GM18505 (cell line): Measurements from ENCODE around the gene MC1R.

ENCODE experiments used
- ATAC-seq: cut with Tn5 transposase; IDR thresholded peaks from one replicate; pipeline ENCODE4 v1.9.1; 2021; ENCODE audit not compliant: unreplicated experiment
- POLR2A ChIP-seq: IDR thresholded peaks from 4 replicates; pipeline ENCODE4 v1.6.1; 2011; ENCODE audit warnings: borderline replicate concordance; ENCODE audit not compliant: insufficient read depth, insufficient read length; ENCODE audit errors: extremely low read depth

MC1R gene

DNA sequence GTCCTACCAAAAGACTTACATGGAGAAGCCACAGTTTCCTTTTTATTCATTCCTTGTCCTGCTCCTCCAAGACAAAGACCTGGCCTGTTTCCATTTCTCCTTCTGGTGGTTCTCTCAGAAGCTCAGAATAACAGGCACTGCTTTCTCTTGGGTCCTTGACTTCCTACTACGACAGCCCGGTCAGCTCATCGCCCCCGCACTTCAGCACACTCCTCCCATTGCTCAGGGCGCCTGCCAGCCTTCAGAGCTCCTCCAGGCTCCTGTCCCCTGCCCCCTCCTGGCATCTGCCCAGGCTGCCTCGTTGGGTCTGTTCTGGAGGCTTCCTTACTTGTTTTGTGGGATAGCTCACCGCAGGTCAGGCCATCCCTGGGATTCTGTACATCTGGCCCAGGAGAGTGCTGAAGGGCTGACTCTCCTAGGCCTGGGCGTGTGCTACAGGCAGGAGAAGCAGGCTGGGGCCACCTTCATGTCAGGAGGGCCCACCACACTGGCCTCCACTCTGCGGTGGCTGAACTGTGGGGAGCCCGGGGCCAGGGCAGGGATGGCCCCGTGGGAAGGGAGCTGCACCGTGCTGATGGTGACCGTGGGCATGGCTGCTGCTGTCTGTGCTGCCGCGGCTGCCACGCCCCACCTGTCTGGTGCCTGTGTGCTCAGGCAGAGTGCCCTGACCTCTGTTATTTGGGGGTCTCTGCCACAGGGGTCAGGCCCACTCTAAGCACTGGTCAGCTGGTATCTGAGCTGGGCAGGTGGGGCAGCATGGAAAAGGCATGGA, 27.6 kb upstream of the MC1R start:
- TF ChIP-seq POLR2A = no peak
- no peak for ATAC-seq

GRCh38 chr16:89892055-89892630, 26.5 kb upstream of the MC1R start:
- ATAC-seq = no peak
- no peak for TF ChIP-seq POLR2A

- no peak for ATAC-seq
- TF ChIP-seq POLR2A = no peak
These were observed 26.0 kb upstream of the MC1R start for GRCh38 chr16:89892635-89893034.

DNA sequence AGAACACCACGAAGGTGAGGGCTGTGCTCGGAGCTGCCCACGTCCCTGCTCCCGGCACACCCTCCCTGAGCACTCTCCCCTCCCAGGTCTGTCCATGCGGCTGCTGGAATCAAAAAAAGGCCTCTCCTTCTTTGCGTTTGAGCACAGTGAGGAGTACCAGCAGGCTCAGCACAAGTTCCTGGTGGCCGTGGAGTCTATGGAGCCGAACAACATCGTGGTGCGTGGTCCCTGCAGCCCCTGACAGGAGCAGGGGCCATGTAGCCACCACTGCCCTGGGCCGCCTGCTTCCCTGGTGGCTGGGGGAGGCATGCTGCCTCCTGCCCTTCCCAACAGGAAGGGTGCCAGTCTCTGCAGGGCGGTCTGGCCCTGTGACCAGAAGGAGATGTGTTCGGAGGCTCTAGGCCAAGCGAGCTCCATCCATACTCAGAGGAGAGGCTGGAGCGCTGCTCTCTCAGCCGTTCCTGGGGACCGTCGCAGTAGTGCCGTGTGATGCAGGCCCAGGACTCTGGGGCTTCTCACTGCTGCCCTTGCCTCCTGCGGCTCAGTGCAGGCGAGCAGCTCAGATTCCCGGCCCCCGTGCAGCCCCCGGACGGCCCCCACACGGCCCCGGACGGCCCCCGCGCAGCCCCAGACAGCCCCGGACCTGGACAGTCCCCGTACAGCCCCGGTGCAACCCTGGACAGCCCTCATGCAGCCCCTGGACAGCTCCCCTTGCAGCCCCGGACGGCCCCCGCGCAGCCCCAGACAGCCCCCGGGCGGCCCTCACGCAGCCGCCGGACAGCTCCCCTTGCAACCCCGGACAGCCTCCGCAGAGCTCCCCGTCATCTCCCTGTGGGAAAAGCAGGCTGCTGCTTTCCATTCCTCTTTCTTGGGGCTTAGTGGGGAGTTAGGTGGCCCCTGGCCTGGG, 24.8 kb upstream of the MC1R start:
- TF ChIP-seq POLR2A = no peak
- ATAC-seq = no peak

- no peak for ATAC-seq
- TF ChIP-seq POLR2A = no peak
These were observed 23.0 kb upstream of the MC1R start for GRCh38 chr16:89895482-89896250.

DNA sequence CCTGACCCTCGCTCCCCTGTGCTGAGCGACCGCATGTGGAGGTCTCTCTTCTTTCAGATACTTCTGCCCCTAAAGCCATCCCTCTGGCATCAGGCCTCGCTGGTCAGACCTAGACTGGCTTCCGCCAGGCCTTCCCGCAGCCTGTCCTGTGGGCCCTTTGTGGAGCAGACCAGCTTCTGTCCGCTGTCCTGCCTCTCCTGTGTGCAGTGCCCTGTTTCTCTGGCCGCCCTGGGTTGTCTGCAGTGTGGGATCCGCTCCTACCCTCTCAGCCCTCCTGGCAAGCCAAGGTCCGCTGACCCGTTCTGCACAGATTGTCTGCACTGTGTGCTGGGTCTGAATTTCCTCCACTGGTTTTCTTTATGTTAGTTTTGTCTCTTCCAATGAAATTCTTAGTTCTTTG, 21.5 kb upstream of the MC1R start:
- TF ChIP-seq POLR2A = no peak
- no peak for ATAC-seq

DNA sequence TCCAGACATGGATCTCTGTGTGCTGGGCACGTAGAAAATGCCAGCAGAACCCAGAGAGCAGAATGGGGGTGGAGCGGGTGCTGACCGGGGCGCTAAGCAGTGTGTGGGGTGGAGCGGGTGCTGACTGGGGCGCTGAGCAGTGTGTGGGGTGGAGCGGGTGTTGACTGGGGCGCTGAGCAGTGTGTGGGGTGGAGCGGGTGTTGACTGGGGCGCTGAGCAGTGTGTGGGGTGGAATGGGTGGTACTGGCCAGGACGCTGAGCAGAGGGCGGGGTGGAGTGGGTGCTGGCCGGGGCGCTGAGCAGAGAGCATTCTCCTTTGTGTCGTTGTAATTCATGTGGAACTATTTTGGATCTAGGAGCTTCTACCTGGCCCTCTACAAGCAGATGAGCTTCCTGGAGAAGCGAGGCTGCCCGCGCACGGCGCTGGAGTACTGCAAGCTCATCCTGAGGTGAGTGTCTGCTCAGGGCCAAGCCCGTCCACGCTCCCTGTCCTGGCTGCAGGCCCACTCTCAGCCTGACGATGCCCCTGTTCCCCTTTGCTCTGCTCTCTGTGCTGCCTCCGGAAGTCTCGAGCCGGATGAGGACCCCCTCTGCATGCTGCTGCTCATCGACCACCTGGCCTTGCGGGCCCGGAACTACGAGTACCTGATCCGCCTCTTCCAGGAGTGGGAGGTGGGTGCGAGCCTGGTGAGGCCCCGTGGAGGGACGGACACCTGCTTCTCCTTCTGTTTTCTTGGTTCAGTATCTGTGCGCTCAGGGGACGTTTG, 20.3 kb upstream of the MC1R start:
- TF ChIP-seq POLR2A = no peak
- no peak for ATAC-seq

GRCh38 chr16:89899879-89900481, 18.7 kb upstream of the MC1R start:
- no peak for TF ChIP-seq POLR2A
- ATAC-seq = no peak

DNA sequence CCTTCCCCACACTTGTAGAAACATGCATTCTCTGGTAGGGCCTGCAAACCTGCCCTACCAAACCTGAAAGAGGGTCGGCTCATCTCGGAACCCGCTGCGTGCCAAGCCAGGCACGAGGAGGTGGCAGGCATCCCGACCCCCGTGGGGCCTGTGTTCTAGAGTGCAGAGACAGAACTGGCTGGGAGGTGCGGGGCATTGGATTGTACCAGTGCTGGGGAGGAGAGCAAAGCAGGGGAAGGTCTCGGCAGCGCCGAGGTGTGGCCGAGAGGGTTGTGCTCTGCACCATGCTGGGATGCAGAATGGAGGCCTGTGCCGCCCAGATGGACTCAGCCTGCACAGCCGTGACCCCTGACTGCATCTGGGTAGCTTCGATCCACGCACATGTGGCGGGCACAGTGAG, 17.8 kb upstream of the MC1R start:
- ATAC-seq = no peak

GRCh38 chr16:89902980-89903379, 15.7 kb upstream of the MC1R start:
- TF ChIP-seq POLR2A = no peak
- ATAC-seq = no peak

More for the DNA sequence above, 17.8 kb upstream of the MC1R start:
- TF ChIP-seq POLR2A = no peak

DNA sequence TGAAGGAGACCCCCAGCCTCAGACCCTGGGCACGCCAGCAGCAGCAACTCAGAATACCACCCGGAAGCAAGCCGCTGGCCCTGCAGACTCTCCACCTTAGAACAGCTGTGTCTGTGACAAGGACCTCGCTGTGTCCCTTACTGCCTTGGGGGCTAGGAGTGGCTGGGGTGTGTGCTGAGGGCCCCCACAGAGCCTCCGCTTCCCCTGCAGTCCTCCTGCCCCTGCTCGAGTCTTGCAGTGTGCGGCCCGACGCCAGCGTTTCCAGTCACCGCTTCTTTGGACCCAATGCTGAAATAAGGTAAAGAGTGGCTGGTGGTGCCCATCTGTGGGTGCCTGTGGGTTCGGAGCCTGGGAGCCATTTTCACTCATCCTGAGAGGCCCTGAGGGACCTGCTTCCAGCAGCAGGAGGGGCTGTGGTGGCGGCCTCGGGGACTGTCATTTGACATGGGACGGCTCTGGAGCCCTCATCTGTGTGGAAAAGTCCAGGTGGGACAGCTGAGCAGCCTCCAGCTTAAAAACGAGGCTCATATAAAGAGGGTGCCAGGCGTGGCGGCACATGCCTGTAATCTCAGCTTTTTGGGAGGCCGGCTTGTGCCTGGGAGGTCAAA, 14.7 kb upstream of the MC1R start:
- no peak for ATAC-seq
- no peak for TF ChIP-seq POLR2A
